Uterus (tissue), 2 donors: ENCODE measurements around the gene APOB.

Experiments used
- POLR2A ChIP-seq, 2 donors: fragments of 450-650 bp; IDR thresholded peaks; one replicate each; pipeline ENCODE4 v1.6.1; 2016; ENCODE audit warnings: antibody characterized with exemption in 2 of 2, mild to moderate bottlenecking in 1 of 2, moderate library complexity in 1 of 2
- TF ChIP-seq, protein P1 (sequence below), 4 experiments: fragments of 200-600 bp in 2 of 4; fragments of 450-650 bp in 2 of 4; sonication (generic) in 2 of 4; IDR thresholded peaks; one replicate each; pipeline ENCODE4 v1.5.1; 2016 to 2019; ENCODE audit warnings: antibody characterized with exemption in 4 of 4, mild to moderate bottlenecking in 2 of 4, moderate library complexity in 1 of 4

DNA sequence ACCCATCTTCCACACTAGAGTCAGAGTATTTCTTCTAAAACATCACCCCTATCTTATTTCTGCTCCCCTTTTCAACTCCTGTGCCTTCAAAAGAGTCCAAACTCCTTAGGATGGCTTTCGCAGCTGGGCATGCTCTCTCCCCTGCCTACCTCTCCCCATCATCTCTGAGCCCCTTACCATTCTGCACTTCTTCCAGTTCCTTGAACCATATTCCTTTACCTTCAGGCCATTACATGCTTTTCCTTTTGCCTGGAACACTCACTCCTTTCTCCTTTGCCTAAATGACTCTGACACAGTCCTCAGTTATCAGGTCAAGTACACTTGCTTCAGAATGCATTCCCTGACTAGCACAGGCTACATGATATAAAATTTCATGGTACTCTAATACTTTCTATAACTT lies 22.4 kb downstream of the APOB start:
- TF ChIP-seq, protein P1, sequence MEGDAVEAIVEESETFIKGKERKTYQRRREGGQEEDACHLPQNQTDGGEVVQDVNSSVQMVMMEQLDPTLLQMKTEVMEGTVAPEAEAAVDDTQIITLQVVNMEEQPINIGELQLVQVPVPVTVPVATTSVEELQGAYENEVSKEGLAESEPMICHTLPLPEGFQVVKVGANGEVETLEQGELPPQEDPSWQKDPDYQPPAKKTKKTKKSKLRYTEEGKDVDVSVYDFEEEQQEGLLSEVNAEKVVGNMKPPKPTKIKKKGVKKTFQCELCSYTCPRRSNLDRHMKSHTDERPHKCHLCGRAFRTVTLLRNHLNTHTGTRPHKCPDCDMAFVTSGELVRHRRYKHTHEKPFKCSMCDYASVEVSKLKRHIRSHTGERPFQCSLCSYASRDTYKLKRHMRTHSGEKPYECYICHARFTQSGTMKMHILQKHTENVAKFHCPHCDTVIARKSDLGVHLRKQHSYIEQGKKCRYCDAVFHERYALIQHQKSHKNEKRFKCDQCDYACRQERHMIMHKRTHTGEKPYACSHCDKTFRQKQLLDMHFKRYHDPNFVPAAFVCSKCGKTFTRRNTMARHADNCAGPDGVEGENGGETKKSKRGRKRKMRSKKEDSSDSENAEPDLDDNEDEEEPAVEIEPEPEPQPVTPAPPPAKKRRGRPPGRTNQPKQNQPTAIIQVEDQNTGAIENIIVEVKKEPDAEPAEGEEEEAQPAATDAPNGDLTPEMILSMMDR (IDR thresholded peaks at IDR 0.05): no peak
- TF ChIP-seq POLR2A (IDR thresholded peaks at IDR 0.05): no peak
